ENCODE data around the gene TNS2.

The TNS2 gene

GRCh38 chr12:53056296-53056695 lies 6.4 kb downstream of the TNS2 start:
- H3K4me1 ChIP-seq (ENCODE audit: control insufficient read depth, insufficient read depth, low read length), result peaks cover 13% of the 10 kb centered on the region
- H3K27ac ChIP-seq (ENCODE audit: extremely low read depth, low read depth, low read length), result no peak overlapping the region
- peak; percentile 18; the same call in 1 of the 2 replicates for TF ChIP-seq ZNF600 (tag by site-specific recombination; IDR thresholded peaks at IDR 0.05)
- TF ChIP-seq ZNF391 (tag by site-specific recombination; IDR thresholded peaks at IDR 0.05; ENCODE audit: borderline replicate concordance, low read depth), result no peak
- TF ChIP-seq ZFHX2 (tag by site-specific recombination; conservative IDR thresholded peaks at IDR 0.05), result 0 out of 2 replicates have a peak, but pooled peaks have one; percentile 21
- CTCF ChIA-PET, result interaction anchor here (0.6 to 4.7 kb wide), 5 partner anchors 8 to 213 kb away, joined by 3 to 59 read pairs (median 16); partner anchors contain the start of gene IGFBP6
- POLR2A ChIA-PET, result no interaction called here
- no peak overlapping the region for H3K4me3 ChIP-seq (ENCODE audit: low read depth, low read length)
- H3K9me3 ChIP-seq (ENCODE audit: control insufficient read depth, insufficient read depth, low read depth, low read length), result no peaks in the 10 kb centered on the region
- H3K36me3 ChIP-seq (ENCODE audit: control insufficient read depth in 2 of 2, insufficient read depth in 1 of 2, low read length in 2 of 2), result peaks cover 0 to 21% of the 10 kb centered on the region in 2 experiments; a peak in 1 of 3 replicates

- Histone ChIP-seq H3K4me3 (ENCODE audit: low read depth, low read length) (no peak overlapping the region), H3K4me1 (ENCODE audit: control insufficient read depth, insufficient read depth, low read length) (peaks cover 16% of the 10 kb centered on the region), H3K27ac (ENCODE audit: extremely low read depth, low read depth, low read length) (no peak overlapping the region), H3K36me3 (ENCODE audit: control insufficient read depth in 2 of 2, insufficient read depth in 1 of 2, low read length in 2 of 2) (peaks cover 0 to 17% of the 10 kb centered on the region in 2 experiments; a peak in 1 of 3 replicates), H3K9me3 (ENCODE audit: control insufficient read depth, insufficient read depth, low read depth, low read length) (no peaks in the 10 kb centered on the region)
- POLR2A ChIA-PET, result interaction anchor here (0.9 to 1.1 kb wide), 2 partner anchors 9 to 22 kb away, joined by 4 to 5 read pairs; partner anchors contain the start of gene SPRYD3
- TF ChIP-seq ZBTB48 (tag by site-specific recombination; IDR thresholded peaks at IDR 0.05), result peak; percentile 58; the same call in 1 of the 2 replicates
- no peak for TF ChIP-seq REPIN1 (tag by site-specific recombination; IDR thresholded peaks at IDR 0.05; ENCODE audit: low read depth)
- TF ChIP-seq ELK4 (IDR thresholded peaks at IDR 0.05; ENCODE audit: borderline replicate concordance, low read depth, low read length), result no peak
- no peak for TF ChIP-seq BCL6B (tag by site-specific recombination; IDR thresholded peaks at IDR 0.05)
- CTCF ChIA-PET, result interaction anchor here (0.6 to 4.7 kb wide), 5 partner anchors 9 to 212 kb away, joined by 3 to 59 read pairs (median 4); no protein-coding TSS in a partner anchor
These were observed 7.0 kb downstream of the TNS2 start for GRCh38 chr12:53056901-53057300.

GRCh38 chr12:53057816-53058500 lies 8.1 kb downstream of the TNS2 start:
- H3K9me3 ChIP-seq (ENCODE audit: control insufficient read depth, insufficient read depth, low read depth, low read length), result no peaks in the 10 kb centered on the region
- ChIA-PET POLR2A (interaction anchor here (0.9 to 1.2 kb wide), 3 partner anchors 10 to 21 kb away, joined by 4 to 5 read pairs (median 4); partner anchors contain the start of gene SPRYD3), CTCF (interaction anchor here (0.6 to 2.0 kb wide), 2 partner anchors 8 to 10 kb away, joined by 3 to 16 read pairs; no protein-coding TSS in a partner anchor)
- peaks cover 11% of the 10 kb centered on the region for H3K4me1 ChIP-seq (ENCODE audit: control insufficient read depth, insufficient read depth, low read length)
- H3K27ac ChIP-seq (ENCODE audit: extremely low read depth, low read depth, low read length), result no peak overlapping the region
- peaks cover 0 to 24% of the 10 kb centered on the region in 2 experiments; a peak in 1 of 3 replicates for H3K36me3 ChIP-seq (ENCODE audit: control insufficient read depth in 2 of 2, insufficient read depth in 1 of 2, low read length in 2 of 2)
- no peak overlapping the region for H3K4me3 ChIP-seq (ENCODE audit: low read depth, low read length)
- TF ChIP-seq ZNF174 (tag by site-specific recombination; IDR thresholded peaks at IDR 0.05) (no peak), ZNF449 (tag by site-specific recombination; IDR thresholded peaks at IDR 0.05) (no peak), GLIS1 (tag by site-specific recombination; IDR thresholded peaks at IDR 0.05) (peak; percentile 67)
